ENCODE measurements around the gene ARHGEF11.

Gene ARHGEF11

DNA sequence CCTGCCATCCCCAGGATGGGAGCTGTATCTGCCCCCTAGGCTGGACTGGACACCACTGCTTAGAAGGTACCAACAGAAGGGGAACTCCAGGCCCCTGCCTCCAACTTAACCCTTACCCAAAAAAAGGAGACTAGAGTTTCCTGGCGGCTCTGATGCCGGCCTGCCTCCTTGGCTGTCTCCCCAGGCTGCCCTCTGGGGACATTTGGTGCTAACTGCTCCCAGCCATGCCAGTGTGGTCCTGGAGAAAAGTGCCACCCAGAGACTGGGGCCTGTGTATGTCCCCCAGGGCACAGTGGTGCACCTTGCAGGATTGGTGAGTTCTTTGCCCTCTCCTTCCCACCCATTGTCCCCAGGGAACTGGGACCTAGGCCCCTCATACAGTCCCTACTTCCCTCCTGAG is 133.2 kb downstream of the ARHGEF11 start:
- DNase-seq: no peak

DNA sequence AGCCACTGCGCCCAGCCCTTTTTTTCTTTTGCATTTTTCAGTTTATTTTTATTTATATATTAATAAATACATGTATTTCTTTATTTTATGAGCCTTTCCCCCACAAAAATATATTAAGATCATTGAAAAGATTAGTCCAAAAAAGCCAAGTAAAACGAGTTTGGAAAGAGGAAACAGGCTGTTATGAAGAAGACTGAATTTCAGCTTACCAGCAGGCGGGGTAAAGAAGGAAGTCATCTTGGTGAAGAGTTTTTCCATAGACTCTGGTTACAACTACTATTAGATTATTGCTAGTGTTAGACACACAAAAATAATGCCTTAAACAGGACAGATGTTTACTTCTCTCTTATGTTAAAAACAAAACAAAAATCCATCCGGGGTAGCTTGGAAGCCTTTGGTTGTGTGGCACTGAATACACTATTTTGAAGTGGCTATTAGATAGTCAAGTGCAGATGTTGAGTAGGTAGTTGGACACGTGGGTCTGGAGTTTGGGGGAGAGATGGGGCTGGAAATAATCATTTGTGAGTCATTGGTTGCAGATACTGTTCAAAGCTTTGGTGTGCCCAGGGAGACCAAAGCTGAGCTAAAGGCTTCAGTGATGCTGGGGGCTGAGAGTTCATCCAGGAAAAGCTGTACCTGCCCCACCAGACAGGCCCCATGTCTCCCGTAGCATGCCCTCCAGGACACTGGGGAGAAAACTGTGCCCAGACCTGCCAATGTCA is 133.8 kb downstream of the ARHGEF11 start:
- no peak for DNase-seq

DNA sequence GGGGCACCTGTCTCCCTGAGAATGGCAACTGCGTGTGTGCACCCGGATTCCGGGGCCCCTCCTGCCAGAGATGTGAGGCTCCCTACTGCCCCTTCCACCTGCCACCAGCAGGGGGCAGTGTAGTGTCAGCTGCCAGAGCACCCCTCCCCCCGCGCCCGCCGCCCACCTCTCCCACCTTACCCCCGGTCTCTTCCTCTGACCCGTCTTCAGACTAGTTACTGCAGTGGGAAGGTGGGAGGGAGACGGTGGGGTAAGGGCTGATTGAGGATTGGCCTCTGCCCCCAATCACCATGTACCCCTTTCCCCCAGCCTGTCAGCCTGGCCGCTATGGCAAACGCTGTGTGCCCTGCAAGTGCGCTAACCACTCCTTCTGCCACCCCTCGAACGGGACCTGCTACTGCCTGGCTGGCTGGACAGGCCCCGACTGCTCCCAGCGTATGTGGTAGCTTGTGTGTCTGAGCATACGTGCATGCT is 135.2 kb downstream of the ARHGEF11 start:
- peak in 15 of 51 donors; percentile 7 to 46 (median 13) for DNase-seq

DNA sequence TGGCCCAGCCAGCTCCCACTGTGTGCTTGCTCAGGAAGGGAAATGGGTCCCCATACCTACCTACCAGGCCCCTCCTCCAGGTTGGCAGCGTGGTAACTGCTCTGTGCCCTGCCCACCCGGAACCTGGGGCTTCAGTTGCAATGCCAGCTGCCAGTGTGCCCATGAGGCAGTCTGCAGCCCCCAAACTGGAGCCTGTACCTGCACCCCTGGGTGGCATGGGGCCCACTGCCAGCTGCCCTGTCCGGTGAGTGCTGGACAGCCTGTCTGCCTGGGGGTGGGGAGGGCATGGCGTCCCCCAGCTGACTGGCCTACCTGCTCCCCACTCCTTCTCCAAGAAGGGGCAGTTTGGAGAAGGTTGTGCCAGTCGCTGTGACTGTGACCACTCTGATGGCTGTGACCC is 135.9 kb downstream of the ARHGEF11 start:
- DNase-seq: no peak

DNA sequence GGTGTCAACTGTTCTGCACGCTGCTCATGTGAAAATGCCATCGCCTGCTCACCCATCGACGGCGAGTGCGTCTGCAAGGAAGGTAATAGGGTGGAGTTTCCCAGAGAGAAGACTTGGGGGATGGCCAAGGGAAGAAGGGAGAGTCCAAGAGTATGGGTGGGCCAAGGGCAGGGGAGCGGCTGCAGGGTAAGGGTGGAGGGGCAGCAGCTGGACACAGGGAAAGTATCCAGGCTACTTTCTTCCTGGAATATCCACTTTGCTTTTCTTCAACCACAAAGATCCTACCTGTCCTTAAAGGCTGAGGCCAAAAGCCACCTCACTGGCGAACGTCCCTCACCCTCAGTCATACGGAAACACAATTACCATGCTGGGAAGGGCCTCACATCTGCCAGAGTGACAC is 136.6 kb downstream of the ARHGEF11 start:
- no peak for DNase-seq

DNA sequence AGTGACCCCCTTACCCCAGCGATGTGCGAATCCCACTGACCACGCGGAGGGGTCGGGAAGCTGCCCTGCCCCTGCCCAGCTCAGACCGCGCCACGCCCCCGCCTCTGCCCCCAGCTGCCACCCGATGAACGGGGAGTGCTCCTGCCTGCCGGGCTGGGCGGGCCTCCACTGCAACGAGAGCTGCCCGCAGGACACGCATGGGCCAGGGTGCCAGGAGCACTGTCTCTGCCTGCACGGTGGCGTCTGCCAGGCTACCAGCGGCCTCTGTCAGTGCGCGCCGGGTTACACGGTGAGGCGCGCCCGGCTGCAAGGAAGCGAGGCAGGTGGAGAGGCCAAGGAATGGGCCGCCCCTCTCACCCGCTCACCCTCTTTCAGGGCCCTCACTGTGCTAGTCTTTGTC is 137.0 kb downstream of the ARHGEF11 start:
- DNase-seq: no peak

DNA sequence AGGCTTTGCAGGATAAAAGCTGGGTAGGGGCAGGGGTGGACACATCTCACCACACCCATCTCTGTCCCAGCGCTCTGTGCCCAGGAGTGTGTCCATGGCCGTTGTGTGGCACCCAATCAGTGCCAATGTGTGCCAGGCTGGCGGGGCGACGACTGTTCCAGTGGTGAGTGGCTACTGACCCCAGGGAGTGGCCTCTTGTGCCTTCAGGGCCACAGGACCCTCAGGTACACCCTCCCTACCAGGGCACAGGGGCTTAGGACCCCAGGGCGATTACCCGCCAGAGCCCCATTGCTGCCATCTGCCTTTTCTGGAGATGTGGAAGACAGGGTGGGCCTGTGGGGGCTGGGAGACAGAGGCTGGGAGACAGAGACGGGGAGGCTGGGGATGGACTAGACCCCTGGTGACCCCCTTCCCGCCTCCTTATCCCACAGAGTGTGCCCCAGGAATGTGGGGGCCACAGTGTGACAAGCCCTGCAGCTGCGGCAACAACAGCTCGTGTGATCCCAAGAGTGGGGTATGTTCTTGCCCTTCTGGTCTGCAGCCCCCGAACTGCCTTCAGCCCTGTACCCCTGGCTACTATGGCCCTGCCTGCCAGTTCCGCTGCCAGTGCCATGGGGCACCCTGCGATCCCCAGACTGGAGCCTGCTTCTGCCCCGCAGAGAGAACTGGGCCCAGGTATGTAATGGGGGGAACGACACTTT is 139.2 kb downstream of the ARHGEF11 start:
- DNase-seq: no peak

DNA sequence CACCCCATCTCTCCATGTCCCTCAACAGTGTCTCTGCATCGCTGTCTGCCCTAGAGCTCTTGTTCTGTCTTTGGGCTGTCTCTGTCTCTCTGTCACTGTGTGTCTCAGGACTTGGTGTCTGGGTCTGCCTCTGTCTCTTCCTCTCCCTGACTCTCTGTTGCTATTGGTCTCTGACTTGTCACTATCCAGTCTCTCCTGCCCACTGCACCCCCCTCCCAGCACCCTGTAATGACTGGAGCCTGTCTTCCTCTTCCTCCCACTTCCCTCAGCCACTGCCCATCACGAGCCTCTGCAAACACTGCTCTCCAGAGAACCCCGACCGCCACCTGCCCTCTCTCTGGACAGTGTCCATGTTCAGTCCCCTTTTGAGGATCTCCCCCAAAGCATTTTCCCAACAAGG is 139.9 kb downstream of the ARHGEF11 start:
- DNase-seq: no peak

DNA sequence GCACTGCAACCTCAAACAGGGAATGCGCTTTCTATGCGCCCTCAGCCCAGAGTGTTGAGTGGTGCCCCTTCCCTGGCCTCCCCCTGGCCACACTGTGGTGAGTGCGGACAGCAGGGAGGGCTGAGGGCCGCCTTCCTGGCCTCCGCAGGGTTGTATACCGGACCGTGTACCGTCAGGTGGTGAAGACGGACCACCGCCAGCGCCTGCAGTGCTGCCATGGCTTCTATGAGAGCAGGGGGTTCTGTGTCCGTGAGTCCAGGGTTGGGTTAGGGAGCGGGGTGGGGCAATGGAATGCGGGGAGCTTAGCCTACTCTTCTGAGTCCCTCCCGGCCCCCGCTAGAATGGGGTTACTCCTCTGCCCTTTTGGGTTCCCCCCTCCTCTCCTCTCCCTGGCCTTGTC is 140.4 kb downstream of the ARHGEF11 start:
- no peak for DNase-seq

DNA sequence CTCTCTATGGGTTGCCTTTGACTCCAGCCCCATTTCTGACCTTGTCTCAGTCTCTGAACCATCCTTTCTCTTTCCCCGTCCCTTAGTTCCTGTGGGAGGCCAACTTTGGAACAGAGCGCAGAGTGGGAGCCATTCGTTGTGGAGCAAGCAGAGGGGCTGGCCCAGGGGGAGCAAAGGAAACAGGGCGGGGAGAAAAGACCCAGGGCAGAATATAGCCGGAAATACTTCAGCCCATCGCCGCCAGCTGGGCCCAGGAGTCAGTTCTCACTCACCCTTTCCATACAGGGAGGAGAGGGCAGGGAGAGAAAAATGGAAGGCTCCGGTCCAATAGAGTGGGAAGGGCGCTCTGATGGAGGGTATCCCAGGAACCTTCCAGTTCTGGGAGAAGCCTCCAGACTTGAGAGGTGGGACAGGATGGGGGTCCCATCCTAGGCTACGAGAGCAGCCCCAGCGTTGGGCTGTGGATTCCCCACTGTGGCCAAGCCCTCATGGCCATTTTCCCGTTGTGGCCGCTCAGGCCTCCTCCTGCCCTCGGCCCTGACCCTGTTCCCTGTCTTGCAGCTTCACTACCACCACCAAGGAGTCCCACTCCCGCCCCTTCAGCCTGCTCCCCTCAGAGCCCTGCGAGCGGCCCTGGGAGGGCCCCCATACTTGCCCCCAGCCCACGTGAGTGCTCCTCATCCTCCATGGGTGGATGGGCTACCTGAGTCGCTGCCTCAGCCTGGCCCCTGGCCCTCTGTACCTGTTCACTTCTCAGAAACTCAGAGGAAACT is 141.2 kb downstream of the ARHGEF11 start:
- DNase-seq: no peak

DNA sequence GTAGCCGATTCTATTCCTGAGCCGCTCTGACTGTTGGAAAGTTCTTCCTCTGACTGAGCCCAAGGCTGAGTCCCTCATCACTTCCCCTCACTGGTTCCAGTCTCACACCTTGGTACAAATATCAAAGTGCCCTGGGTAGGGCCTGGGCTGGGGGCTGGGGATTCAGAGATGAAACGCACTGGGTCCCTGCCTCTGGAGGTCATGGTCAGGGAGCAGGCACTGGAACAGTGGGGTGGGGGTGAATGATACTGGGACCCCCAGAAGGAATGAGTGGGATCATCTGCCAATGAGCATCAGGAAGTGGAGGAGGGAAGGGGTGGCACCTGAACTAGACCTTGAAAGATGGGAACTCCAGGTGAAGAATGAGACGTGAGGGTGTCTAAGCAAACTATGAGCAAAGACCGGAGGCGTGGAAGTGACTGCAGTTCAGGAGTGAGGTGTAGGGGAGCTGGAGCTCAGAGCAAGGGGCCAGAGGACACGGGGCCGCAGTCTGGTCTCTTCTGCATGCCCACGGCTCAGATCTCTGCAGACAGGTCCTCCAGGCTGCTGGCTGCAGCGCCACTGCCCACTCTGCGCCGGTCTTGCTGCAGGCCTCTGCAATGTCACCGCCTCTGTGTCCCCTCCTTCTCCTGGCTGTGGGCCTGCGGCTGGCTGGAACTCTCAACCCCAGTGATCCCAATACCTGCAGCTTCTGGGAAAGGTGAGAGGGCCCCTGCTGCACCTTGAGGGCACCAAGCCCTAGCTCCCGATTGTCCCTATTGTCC is 142.0 kb downstream of the ARHGEF11 start:
- no peak for DNase-seq

DNA sequence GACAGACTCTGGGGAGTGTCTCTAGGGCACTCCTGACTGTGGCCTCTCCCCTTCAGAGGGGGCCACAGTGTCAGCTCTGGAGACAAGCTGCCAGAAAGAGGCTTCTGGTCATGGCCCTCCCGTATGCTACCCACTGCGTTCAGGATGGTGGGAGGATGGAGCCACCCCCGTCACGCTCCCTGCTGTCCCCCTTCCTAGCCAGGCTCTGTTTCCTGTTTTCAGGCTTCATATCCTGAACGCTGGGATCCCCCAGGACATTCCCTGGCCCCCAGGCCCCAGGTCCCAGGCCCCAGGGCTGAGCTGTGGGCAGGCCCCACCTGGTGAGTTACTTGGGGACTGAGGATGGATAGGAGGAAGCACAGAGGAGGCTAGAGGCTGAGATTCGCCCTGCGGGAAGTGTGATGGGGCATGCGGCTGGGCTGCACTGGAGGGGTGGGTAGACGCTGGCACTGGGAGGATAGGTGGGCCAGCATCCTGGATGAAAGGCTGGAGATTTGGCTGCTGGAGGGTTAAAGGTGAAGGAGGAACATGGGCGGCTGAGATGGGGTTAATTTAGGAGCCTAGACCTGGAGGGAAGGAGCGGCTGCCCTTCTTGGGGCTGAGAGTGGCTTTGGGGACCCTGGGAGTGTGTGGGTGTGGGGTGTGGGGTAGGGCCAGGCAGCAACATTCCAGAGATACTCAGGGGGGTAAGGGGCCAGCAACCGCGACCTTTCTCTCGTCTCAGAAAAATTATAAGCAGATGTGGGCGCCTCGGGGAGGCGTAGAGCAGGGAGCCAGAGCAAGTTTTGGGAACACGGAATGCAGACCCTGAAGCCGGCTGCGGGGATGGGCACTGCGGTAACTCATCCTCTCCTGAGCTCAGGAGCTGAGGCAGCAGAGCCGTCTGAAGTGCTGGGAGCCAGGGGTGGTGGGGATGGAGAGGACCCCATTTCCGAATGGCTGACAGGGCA is 143.3 kb downstream of the ARHGEF11 start:
- no peak for DNase-seq

DNA sequence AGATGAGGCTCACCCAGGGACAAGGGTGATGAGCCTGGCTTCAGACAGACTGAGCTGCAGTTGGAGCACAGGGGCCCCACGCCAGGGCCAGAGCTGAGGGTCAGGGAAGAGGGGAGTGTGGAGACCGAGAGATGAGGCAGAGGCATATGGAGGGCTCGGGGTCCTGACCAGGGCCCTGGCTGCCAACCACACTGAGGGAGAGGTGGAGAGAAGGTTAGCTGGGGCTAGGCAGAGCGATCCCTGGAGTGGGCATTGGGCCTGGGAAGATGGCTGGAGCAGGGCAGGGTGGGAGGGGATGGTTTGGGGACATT is 144.0 kb downstream of the ARHGEF11 start:
- no peak for DNase-seq

DNA sequence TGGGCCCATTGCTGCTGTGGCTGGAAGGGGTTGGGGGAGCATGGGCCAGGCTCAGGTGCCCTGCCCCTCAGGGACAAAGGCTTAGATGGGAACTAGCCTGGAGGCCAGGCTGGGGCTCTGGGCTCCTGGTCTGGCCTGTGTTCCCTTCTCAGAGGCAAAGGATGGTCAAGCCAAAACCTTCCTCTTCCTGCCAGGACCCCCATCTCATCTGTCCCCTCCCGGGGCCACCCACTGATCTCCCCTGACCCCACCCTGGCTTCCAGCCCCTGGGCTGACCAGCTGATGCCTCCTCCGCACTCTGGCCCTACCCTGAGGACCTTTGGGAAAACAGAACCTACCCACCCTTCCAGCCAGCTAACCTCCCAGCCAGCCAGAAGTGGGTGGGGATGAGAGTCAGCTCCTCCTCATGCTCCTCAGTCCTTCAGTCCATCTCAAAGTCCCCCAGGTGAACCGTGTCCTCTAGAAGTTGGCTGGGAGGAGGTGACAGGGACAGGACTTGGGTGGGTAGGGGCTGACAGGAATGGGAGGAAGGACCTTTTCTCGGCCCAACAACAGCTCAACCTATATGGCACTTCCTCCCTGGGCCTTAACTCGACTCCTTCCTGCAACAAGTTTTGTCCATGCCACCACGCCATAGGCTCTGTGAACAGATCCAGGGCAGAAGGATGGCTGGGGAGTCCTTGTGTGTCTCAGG is 144.5 kb downstream of the ARHGEF11 start:
- no peak for DNase-seq

DNA sequence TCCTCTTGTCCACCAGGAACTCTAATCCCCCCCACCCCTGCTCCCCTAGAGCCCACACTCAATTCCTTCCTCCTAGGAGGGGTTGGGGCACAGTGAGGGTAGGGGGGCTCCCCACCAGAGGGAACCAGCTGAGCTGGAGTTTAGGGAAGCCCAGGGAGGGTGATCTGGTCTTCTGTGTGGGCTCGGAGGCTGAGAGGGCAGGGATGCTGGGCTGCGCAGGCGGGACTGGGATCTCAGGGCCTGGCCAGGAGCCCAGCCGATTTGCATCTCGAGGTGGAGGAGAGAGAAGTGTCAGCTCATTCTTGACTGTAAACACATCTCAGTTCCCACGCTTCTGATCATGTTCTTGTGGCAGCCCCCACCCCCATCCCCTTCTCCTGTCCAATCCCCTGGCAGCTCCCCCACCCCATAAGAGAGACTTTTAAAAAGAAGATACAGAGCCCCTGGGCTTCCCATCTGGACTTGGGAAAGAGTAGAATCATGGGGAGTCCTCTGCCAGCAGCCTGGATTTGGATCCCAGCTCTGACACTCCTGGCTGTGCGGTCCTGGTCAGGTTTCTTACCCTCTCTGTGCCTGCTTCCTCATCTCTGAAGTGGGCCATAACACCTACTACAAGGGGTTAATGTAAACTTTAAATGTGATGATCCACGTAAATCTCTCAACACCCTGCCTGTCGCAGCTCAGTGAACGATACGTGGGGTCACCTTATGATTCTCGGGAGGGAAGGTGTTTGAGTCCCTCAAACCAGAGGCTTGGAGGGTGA is 145.4 kb downstream of the ARHGEF11 start:
- no peak for DNase-seq

DNA sequence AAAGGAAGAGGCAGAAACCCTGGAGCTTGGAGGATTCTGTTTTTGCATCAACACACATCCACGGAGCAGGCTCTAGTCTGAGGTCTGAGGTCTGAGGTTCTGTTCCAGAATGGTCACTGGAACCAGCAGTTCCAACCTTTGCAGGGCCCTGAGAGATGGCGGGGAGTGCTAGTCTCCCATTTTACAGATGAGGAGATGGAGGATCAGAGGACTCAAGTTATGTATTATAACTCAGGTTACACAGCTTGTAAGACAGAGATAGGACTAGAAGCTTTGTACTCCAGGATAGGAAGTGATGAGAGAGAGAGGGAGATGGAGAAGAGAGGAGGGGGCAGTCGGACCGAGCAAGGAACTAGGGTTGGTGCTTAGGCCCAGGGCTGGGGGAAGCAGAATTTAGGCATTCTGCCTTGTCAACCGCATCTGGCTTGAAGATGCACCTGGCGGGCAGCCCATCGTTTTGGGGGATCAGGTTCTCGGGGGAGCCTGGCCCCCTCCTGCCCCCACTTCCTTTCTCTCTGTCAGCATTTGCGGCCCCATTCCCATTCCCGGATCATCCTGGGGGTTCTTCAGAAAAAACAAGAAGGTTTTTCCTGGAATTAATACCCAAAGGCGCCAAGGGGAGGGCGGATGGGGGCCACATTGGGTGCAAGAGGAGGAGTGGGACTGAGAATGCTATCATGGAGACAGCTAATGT is 146.4 kb downstream of the ARHGEF11 start:
- DNase-seq: no peak

DNA sequence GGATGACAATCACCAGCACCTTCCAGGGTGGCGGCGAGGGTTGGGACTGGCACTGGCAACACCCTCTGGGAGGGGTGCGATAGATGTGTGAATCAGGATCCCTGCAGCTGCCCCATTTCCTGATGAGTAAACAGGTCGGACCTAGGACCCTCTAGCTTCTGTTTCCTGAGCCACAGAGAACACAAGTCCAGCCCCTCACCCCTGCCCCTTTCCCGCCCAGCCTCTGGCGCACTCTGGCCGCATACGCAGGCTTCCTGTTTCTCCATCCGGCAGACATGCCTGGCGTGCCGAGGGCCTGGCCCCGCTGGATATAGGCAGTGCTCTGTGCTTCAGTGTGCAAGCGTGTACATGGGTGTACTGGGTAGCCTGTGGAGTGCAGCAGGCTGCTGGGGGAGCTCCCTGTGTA is 147.4 kb downstream of the ARHGEF11 start:
- no peak for DNase-seq

DNA sequence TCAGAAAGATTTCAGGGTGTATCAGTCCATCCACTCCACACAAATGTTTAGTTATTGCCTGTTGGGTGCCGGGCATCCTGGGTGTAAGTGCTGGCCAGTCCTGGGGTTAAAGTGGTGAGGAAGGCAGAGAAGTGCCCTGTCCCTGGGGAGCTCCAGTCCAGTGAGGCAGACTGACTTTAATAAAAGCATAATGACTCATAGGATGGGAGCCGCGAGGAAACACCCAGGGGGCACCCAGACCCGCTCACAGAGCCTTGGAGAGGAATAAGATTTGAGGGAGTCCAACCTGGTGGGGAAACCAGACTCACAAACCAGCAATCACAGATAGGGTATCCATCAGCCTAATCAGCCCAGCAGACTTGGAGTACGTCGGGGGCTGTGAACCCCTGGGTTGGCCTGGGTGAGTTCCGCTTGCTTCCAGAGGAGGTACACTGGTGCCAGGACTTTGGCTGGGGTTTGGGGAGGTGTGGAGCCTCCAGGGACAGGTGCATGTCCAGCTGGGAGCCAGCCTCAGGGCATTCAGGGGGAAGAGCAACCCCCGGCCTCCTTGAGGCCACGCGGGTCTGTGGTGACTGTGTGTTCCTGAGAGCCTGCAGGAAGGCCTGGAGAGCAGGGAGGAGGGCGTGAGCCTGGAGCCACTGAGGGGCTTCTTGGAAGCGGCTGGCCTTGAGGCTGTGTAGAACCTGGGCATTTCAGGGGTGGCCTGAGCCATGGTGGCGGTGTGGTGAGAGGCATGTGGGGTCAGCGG is 148.3 kb downstream of the ARHGEF11 start:
- no peak for DNase-seq
